Loucy (cell line): ENCODE measurements around the gene PRDM2.

ENCODE experiments used
- CTCF ChIP-seq: fragments of 200-600 bp; sonication (generic); conservative IDR thresholded peaks from 2 replicates; pipeline ENCODE4 v1.5.1; 2014; ENCODE audit warnings: mild to moderate bottlenecking, antibody characterized with exemption, low read length
- EZH2phosphoT487 ChIP-seq: fragments of 200-600 bp; IDR thresholded peaks from 2 replicates; pipeline ENCODE4 v1.6.1; 2018; ENCODE audit warnings: antibody characterized with exemption, mild to moderate bottlenecking, moderate library complexity, borderline replicate concordance

- TF ChIP-seq CTCF (no peak), EZH2phosphoT487 (no peak)
Observed at GRCh38 chr1:13730751-13731482, 30.9 kb downstream of the PRDM2 start.
